HepG2 (cell line): ENCODE measurements around the gene RNF10. TPM values are rescaled to one million over a fixed set of nuclear protein-coding genes. Genes with fewer than 3 reads are reported as not detected.

Experiments
- AKAP8 ChIP-seq: sonication (generic); formaldehyde crosslinking; IDR thresholded peaks from 2 replicates; pipeline ENCODE4 v1.5.1; 2020; ENCODE audit warnings: mild to moderate bottlenecking, missing genetic modification reagents
- ATF7 ChIP-seq, 2 experiments: fragments of 450-650 bp in 1 of 2; sonication (generic) in 1 of 2; formaldehyde crosslinking in 1 of 2; IDR thresholded peaks; 2 replicates each; pipeline versions ENCODE4 v1.4.0 to v1.6.1; 2016 to 2020; ENCODE audit warnings: antibody characterized with exemption in 1 of 2, mild to moderate bottlenecking in 1 of 2, missing genetic modification reagents in 1 of 2
- ELF1 ChIP-seq: sonication (generic); formaldehyde crosslinking; IDR thresholded peaks from 2 replicates; pipeline ENCODE4 v1.4.0; 2020; ENCODE audit warnings: missing genetic modification reagents
- HOXA3 ChIP-seq: sonication (generic); formaldehyde crosslinking; IDR thresholded peaks from 2 replicates; pipeline ENCODE4 v1.5.0; 2020; ENCODE audit warnings: missing genetic modification reagents
- JUN ChIP-seq: sonication (generic); formaldehyde crosslinking; IDR thresholded peaks from 2 replicates; pipeline ENCODE4 v1.4.0; 2020; ENCODE audit warnings: mild to moderate bottlenecking, missing genetic modification reagents
- KDM5B ChIP-seq: sonication (generic); formaldehyde crosslinking; IDR thresholded peaks from 2 replicates; pipeline ENCODE4 v1.4.0; 2020; ENCODE audit warnings: missing genetic modification reagents, mild to moderate bottlenecking, borderline replicate concordance
- MBD4 ChIP-seq: IDR thresholded peaks from 2 replicates; pipeline ENCODE4 v1.6.1; 2012; ENCODE audit warnings: low read length, inconsistent platforms, borderline replicate concordance
- MYC ChIP-seq: sonication (generic); formaldehyde crosslinking; IDR thresholded peaks from 2 replicates; pipeline ENCODE4 v1.9.0; 2021; ENCODE audit warnings: missing genetic modification reagents, borderline replicate concordance
- NR2C2 ChIP-seq: sonication (generic); formaldehyde crosslinking; IDR thresholded peaks from 2 replicates; pipeline ENCODE4 v1.4.0; 2020; ENCODE audit warnings: missing genetic modification reagents, mild to moderate bottlenecking, moderate library complexity, borderline replicate concordance
- RORA ChIP-seq: sonication (generic); formaldehyde crosslinking; IDR thresholded peaks from 2 replicates; pipeline ENCODE4 v1.5.0; 2020; ENCODE audit warnings: mild to moderate bottlenecking, missing genetic modification reagents, moderate library complexity
- SIX4 ChIP-seq: sonication (generic); formaldehyde crosslinking; IDR thresholded peaks from 2 replicates; pipeline ENCODE4 v1.4.0; 2020; ENCODE audit warnings: missing genetic modification reagents
- ZC3H4 ChIP-seq: sonication (generic); formaldehyde crosslinking; IDR thresholded peaks from 2 replicates; pipeline ENCODE4 v1.4.0; 2020; ENCODE audit warnings: missing genetic modification reagents, borderline replicate concordance
- ZKSCAN1 ChIP-seq: fragments of 150-350 bp; IDR thresholded peaks from 2 replicates; pipeline ENCODE4 v1.6.1; 2014; ENCODE audit warnings: low read length
- ZNF138 ChIP-seq: sonication (generic); formaldehyde crosslinking; IDR thresholded peaks from 2 replicates; pipeline ENCODE4 v1.5.0; 2020; ENCODE audit warnings: mild to moderate bottlenecking, low read depth, missing genetic modification reagents
- ZNF556 ChIP-seq: sonication (generic); formaldehyde crosslinking; IDR thresholded peaks from 2 replicates; pipeline ENCODE4 v1.4.0; 2020; ENCODE audit warnings: mild to moderate bottlenecking, missing genetic modification reagents, borderline replicate concordance
- ZNF570 ChIP-seq: sonication (generic); formaldehyde crosslinking; IDR thresholded peaks from 2 replicates; pipeline ENCODE4 v1.4.0; 2020; ENCODE audit warnings: mild to moderate bottlenecking, missing genetic modification reagents, borderline replicate concordance
- ZNF577 ChIP-seq: sonication (generic); formaldehyde crosslinking; IDR thresholded peaks from 2 replicates; pipeline ENCODE4 v1.4.0; 2020; ENCODE audit warnings: mild to moderate bottlenecking, low read depth, missing genetic modification reagents, borderline replicate concordance
- ZNF607 ChIP-seq: sonication (generic); formaldehyde crosslinking; IDR thresholded peaks from 2 replicates; pipeline ENCODE4 v1.5.1; 2020; ENCODE audit warnings: missing genetic modification reagents, mild to moderate bottlenecking, borderline replicate concordance
- polyA plus RNA-seq, 8 experiments: library from polyadenylated mRNA; depleted of rRNA in 3 of 8; stranded (reverse) in 7 of 8; unstranded in 1 of 8; fragments of >200 nt; fragmentation: Illumina TruSeq in 4 of 8; extraction: Trizol in 4 of 8; gene quantifications; 2 replicates each; pipeline versions ENCODE4 v1.2.1 to v1.2.3, GENCODE V29; 2011 to 2016; ENCODE audit warnings: low read depth in 4 of 8, missing spikeins in 1 of 8, mixed read lengths in 1 of 8; ENCODE audit not compliant: insufficient read depth in 1 of 8
- total RNA-seq, 5 experiments: library from RNA; depleted of rRNA; stranded (reverse); fragments of >200 nt; fragmentation: Illumina TruSeq; extraction: Trizol; gene quantifications; 2 replicates each; pipeline ENCODE4 v1.2.3, GENCODE V29; 2016; ENCODE audit warnings: low read depth in 1 of 5
- TF ChIP-seq, protein P1 (sequence below): sonication (generic); formaldehyde crosslinking; IDR thresholded peaks from 2 replicates; pipeline ENCODE4 v1.4.0; 2020; ENCODE audit warnings: missing genetic modification reagents
- TF ChIP-seq, protein P2 (sequence below): IDR thresholded peaks from 2 replicates; pipeline ENCODE4 v1.6.1; 2016
- TF ChIP-seq, protein P3 (sequence below), 2 experiments: sonication (generic) in 1 of 2; formaldehyde crosslinking in 1 of 2; IDR thresholded peaks; 2 replicates each; pipeline versions ENCODE4 v1.4.0 to v1.6.1; 2018 to 2020; ENCODE audit warnings: missing genetic modification reagents in 2 of 2, borderline replicate concordance in 1 of 2, low read depth in 1 of 2, mild to moderate bottlenecking in 1 of 2, missing biosample characterization in 1 of 2
- TF ChIP-seq, protein P4 (sequence below): sonication (generic); formaldehyde crosslinking; IDR thresholded peaks from 2 replicates; pipeline ENCODE4 v1.8.1; 2023; ENCODE audit warnings: mild to moderate bottlenecking, missing genetic modification reagents, borderline replicate concordance

RNF10 gene
- total and polyA plus RNA-seq, 2 of the 13 experiments (the other 11 are each of a cell fraction or from before 2014, with no cell fraction given): 62.5 to 88.0 TPM

DNA sequence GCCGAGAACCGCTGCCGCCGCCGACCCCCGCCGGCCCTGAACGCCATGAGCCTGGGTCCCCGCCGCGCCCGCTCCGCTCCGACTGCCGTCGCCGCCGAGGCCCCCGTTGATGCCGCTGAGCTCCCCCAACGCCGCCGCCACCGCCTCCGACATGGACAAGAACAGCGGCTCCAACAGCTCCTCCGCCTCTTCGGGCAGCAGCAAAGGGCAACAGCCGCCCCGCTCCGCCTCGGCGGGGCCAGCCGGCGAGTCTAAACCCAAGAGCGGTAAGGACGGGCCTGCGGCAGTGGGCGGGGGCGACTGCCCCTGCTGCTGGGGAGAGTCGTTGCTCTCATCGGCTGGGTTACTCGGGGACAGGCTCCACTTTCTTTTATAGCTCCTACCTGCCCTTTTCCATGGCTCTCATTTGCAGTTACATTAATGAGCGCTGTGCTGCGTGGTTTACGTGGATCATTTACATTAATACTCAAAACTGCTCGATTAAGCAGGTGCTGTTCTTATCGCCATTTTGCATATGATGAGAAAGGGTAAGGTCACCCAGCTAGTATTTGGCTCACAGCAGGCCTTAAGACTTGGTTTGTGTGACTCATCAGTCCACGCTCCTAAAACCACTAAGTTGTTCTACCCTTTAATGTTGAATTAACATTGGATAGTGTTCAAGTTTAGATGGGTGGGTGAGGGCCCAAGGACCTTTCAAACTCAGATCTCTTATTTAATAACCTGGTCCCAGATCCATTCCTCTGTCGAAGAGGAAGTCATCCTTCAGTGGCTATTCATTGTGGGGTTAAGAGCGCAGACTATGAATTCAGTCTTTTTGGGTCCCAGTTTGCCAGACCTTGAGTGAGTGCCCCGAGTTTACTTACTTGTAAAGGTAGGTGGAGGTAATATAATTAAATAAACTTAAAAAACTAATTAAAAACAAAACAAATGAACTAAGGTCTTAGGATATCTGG is 823 bp downstream of the RNF10 start (continued):
- TF ChIP-seq, protein P1, sequence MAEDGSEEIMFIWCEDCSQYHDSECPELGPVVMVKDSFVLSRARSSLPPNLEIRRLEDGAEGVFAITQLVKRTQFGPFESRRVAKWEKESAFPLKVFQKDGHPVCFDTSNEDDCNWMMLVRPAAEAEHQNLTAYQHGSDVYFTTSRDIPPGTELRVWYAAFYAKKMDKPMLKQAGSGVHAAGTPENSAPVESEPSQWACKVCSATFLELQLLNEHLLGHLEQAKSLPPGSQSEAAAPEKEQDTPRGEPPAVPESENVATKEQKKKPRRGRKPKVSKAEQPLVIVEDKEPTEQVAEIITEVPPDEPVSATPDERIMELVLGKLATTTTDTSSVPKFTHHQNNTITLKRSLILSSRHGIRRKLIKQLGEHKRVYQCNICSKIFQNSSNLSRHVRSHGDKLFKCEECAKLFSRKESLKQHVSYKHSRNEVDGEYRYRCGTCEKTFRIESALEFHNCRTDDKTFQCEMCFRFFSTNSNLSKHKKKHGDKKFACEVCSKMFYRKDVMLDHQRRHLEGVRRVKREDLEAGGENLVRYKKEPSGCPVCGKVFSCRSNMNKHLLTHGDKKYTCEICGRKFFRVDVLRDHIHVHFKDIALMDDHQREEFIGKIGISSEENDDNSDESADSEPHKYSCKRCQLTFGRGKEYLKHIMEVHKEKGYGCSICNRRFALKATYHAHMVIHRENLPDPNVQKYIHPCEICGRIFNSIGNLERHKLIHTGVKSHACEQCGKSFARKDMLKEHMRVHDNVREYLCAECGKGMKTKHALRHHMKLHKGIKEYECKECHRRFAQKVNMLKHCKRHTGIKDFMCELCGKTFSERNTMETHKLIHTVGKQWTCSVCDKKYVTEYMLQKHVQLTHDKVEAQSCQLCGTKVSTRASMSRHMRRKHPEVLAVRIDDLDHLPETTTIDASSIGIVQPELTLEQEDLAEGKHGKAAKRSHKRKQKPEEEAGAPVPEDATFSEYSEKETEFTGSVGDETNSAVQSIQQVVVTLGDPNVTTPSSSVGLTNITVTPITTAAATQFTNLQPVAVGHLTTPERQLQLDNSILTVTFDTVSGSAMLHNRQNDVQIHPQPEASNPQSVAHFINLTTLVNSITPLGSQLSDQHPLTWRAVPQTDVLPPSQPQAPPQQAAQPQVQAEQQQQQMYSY (CRISPR knock-in tag): no peak
- TF ChIP-seq ZC3H4 (CRISPR knock-in tag): no peak
- TF ChIP-seq, protein P2, sequence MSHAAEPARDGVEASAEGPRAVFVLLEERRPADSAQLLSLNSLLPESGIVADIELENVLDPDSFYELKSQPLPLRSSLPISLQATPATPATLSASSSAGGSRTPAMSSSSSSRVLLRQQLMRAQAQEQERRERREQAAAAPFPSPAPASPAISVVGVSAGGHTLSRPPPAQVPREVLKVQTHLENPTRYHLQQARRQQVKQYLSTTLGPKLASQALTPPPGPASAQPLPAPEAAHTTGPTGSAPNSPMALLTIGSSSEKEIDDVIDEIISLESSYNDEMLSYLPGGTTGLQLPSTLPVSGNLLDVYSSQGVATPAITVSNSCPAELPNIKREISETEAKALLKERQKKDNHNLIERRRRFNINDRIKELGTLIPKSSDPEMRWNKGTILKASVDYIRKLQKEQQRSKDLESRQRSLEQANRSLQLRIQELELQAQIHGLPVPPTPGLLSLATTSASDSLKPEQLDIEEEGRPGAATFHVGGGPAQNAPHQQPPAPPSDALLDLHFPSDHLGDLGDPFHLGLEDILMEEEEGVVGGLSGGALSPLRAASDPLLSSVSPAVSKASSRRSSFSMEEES (CRISPR knock-in tag): no peak
- 0 out of 2 replicates have a peak, but pooled peaks have one; percentile 19 for TF ChIP-seq MYC (CRISPR knock-in tag)
- TF ChIP-seq ZNF577 (CRISPR knock-in tag): no peak
- 0 out of 2 replicates have a peak, but pooled peaks have one; percentile 20 for TF ChIP-seq NR2C2 (CRISPR knock-in tag)
- no peak for TF ChIP-seq JUN
- no peak for TF ChIP-seq MBD4
- TF ChIP-seq AKAP8 (CRISPR knock-in tag): no peak
- TF ChIP-seq, protein P3, sequence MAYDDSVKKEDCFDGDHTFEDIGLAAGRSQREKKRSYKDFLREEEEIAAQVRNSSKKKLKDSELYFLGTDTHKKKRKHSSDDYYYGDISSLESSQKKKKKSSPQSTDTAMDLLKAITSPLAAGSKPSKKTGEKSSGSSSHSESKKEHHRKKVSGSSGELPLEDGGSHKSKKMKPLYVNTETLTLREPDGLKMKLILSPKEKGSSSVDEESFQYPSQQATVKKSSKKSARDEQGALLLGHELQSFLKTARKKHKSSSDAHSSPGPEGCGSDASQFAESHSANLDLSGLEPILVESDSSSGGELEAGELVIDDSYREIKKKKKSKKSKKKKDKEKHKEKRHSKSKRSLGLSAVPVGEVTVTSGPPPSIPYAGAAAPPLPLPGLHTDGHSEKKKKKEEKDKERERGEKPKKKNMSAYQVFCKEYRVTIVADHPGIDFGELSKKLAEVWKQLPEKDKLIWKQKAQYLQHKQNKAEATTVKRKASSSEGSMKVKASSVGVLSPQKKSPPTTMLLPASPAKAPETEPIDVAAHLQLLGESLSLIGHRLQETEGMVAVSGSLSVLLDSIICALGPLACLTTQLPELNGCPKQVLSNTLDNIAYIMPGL (CRISPR knock-in tag; IDR thresholded peaks at IDR 0.05; ENCODE audit: borderline replicate concordance in 1 of 2, low read depth in 1 of 2): peak; percentile 33 to 85; a peak in 3 of 4 replicates
- no peak for TF ChIP-seq ZNF570
- TF ChIP-seq ZKSCAN1: no peak
- TF ChIP-seq ATF7 (IDR thresholded peaks at IDR 0.05): no peak
- TF ChIP-seq ATF7 (CRISPR knock-in tag; IDR thresholded peaks at IDR 0.05): no peak
- TF ChIP-seq, protein P4, sequence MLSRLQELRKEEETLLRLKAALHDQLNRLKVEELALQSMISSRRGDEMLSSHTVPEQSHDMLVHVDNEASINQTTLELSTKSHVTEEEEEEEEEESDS: no peak
- no peak for TF ChIP-seq SIX4 (CRISPR knock-in tag)
- no peak for TF ChIP-seq ZNF138
- peak; percentile 34; the same call in 1 of the 2 replicates for TF ChIP-seq ZNF607 (CRISPR knock-in tag)
- no peak for TF ChIP-seq RORA (CRISPR knock-in tag)
- no peak for TF ChIP-seq ZNF556
- TF ChIP-seq HOXA3 (CRISPR knock-in tag): no peak
- peak; percentile 84 for TF ChIP-seq KDM5B (CRISPR knock-in tag)
- TF ChIP-seq ELF1 (CRISPR knock-in tag): no peak
